Measurements from ENCODE around the gene LMO7. TPM values are rescaled to one million over a fixed set of nuclear protein-coding genes. Genes with fewer than 3 reads are reported as not detected.

LMO7 gene
- total and polyA plus RNA-seq, 2 of the 13 experiments (the other 11 are each of a cell fraction or from before 2014, with no cell fraction given) = 34.0 to 121 TPM

- FAIRE-seq = no peak
These were observed 140.4 kb downstream of the LMO7 start for GRCh38 chr13:75776550-75776949.

GRCh38 chr13:75779393-75779792 is 143.3 kb downstream of the LMO7 start:
- Histone ChIP-seq H3K4me3 (replicated peaks in 1 of 3; ENCODE audit: insufficient read depth in 1 of 3, low read depth in 2 of 3, low read length in 3 of 3) (no peak overlapping the region), H4K20me1 (ENCODE audit: insufficient read depth, low read length) (peaks cover 19% of the 10 kb centered on the region), H3K27me3 (ENCODE audit: control insufficient read depth in 1 of 2, insufficient read depth in 2 of 2, low read length in 2 of 2) (no peaks in the 10 kb centered on the region), H3K36me3 (replicated peaks in 1 of 2; ENCODE audit: control insufficient read depth in 1 of 2, insufficient read depth in 2 of 2, low read length in 2 of 2) (peaks cover 6 to 12% of the 10 kb centered on the region in 2 experiments), H2AFZ (ENCODE audit: low read length) (no peak overlapping the region), H3K79me2 (ENCODE audit: insufficient read depth, low read length) (peaks cover 82% of the 10 kb centered on the region), H3K4me2 (ENCODE audit: low read depth, low read length) (no peak overlapping the region), H3K27ac (ENCODE audit: extremely low read length, insufficient read depth, low read length) (no peak overlapping the region), H3K4me1 (ENCODE audit: insufficient read depth, low read length) (peaks cover 20% of the 10 kb centered on the region), H3K9me3 (ENCODE audit: low read length) (peaks cover 3% of the 10 kb centered on the region; the same call in 1 of the 2 replicates), H3K9ac (ENCODE audit: insufficient read depth, low read depth, low read length) (no peak overlapping the region)
- no TSS peak for BruUV-seq (replicated peaks)
- ATAC-seq (no peak), DNase-seq (ENCODE audit: low spot score) (no peak), FAIRE-seq (no peak)
- 90% methylated on average over 3 of the region's 3 CpGs for WGBS (ENCODE audit: low lambda C conversion rate)
- POLR2A ChIA-PET = interaction anchor here (0.7 kb wide), 1 partner anchor 11 kb away, joined by 3 read pairs; no protein-coding TSS in a partner anchor
- CTCF ChIA-PET (ENCODE audit: low intra/inter-chr PET ratio, low total read pairs) = no interaction called here
- in situ Hi-C loops (cut with HindIII; ENCODE audit: extremely low pct_ligation_motif_present, low pct_unique_long_range_greater_than_20kb) (no loop called here), intact Hi-C loops (cut with micrococcal nuclease; ENCODE audit: unreplicated experiment) (no loop called here)
- no peak for TF ChIP-seq TRIM22 (IDR thresholded peaks at IDR 0.05)
- TF ChIP-seq ZFP1 (CRISPR knock-in tag; IDR thresholded peaks at IDR 0.05) = no peak
- TF ChIP-seq ZXDC (CRISPR knock-in tag; IDR thresholded peaks at IDR 0.05) = no peak
- TF ChIP-seq JUND (CRISPR knock-in tag; IDR thresholded peaks at IDR 0.05) = no peak
- no peak for TF ChIP-seq SPEN (CRISPR knock-in tag; IDR thresholded peaks at IDR 0.05; ENCODE audit: low read depth)
- no peak for TF ChIP-seq ZNF18 (CRISPR knock-in tag; IDR thresholded peaks at IDR 0.05; ENCODE audit: insufficient replicate concordance)

More at GRCh38 chr13:75776550-75776949, 140.4 kb downstream of the LMO7 start:
- no peak for DNase-seq (ENCODE audit: low spot score)
- no TSS peak for BruUV-seq (replicated peaks)
- H3K79me2 ChIP-seq (ENCODE audit: insufficient read depth, low read length) = peaks cover 85% of the 10 kb centered on the region
- no peak overlapping the region for H3K4me3 ChIP-seq (replicated peaks in 1 of 3; ENCODE audit: insufficient read depth in 1 of 3, low read depth in 2 of 3, low read length in 3 of 3)
- H3K27me3 ChIP-seq (ENCODE audit: control insufficient read depth in 1 of 2, insufficient read depth in 2 of 2, low read length in 2 of 2) = no peaks in the 10 kb centered on the region
- H3K36me3 ChIP-seq (replicated peaks in 1 of 2; ENCODE audit: control insufficient read depth in 1 of 2, insufficient read depth in 2 of 2, low read length in 2 of 2) = peaks cover 1 to 9% of the 10 kb centered on the region in 2 experiments; a peak in 4 of 5 replicates
- 97% methylated on average over 3 of the region's 3 CpGs for WGBS (ENCODE audit: low lambda C conversion rate)
- H3K4me2 ChIP-seq (ENCODE audit: low read depth, low read length) = no peak overlapping the region
- intact Hi-C loops (cut with micrococcal nuclease; ENCODE audit: unreplicated experiment) = no loop called here
- H2AFZ ChIP-seq (ENCODE audit: low read length) = no peak overlapping the region
- no peak for TF ChIP-seq ZNF33A (CRISPR knock-in tag; IDR thresholded peaks at IDR 0.05; ENCODE audit: borderline replicate concordance)
- TF ChIP-seq ZNF724P (CRISPR knock-in tag; IDR thresholded peaks at IDR 0.05; ENCODE audit: borderline replicate concordance) = no peak
- no peak for TF ChIP-seq ZBTB14 (CRISPR knock-in tag; IDR thresholded peaks at IDR 0.05)
- TF ChIP-seq MLLT10 (CRISPR knock-in tag; IDR thresholded peaks at IDR 0.05) = no peak
- no peak for TF ChIP-seq ZNF446 (CRISPR knock-in tag; IDR thresholded peaks at IDR 0.05)
- no peak for TF ChIP-seq ZNF382 (CRISPR knock-in tag; IDR thresholded peaks at IDR 0.05; ENCODE audit: borderline replicate concordance)
- TF ChIP-seq ZMYM2 (CRISPR knock-in tag; IDR thresholded peaks at IDR 0.05) = no peak
- TF ChIP-seq ZC3H4 (CRISPR knock-in tag; IDR thresholded peaks at IDR 0.05; ENCODE audit: borderline replicate concordance) = no peak
- TF ChIP-seq ATF7 (IDR thresholded peaks at IDR 0.05) = no peak
- TF ChIP-seq ATF7 (CRISPR knock-in tag; IDR thresholded peaks at IDR 0.05) = no peak
- peaks cover 23% of the 10 kb centered on the region for H3K4me1 ChIP-seq (ENCODE audit: insufficient read depth, low read length)
- no peak for ATAC-seq
- ChIA-PET POLR2A (no interaction called here), CTCF (ENCODE audit: low intra/inter-chr PET ratio, low total read pairs) (no interaction called here)
- no peak overlapping the region for H3K9ac ChIP-seq (ENCODE audit: insufficient read depth, low read depth, low read length)
- H4K20me1 ChIP-seq (ENCODE audit: insufficient read depth, low read length) = peaks cover 22% of the 10 kb centered on the region; the same call in 1 of the 2 replicates
- in situ Hi-C loops (cut with HindIII; ENCODE audit: extremely low pct_ligation_motif_present, low pct_unique_long_range_greater_than_20kb) = no loop called here
- no peaks in the 10 kb centered on the region for H3K9me3 ChIP-seq (ENCODE audit: low read length)
- H3K27ac ChIP-seq (ENCODE audit: extremely low read length, insufficient read depth, low read length) = no peak overlapping the region

All from HepG2 (cell line).